GM18951 (cell line): ENCODE data around the gene USP6NL.

Experiments
- POLR2A ChIP-seq: IDR thresholded peaks from 4 replicates; pipeline ENCODE4 v1.6.1; 2011; ENCODE audit warnings: mild to moderate bottlenecking; ENCODE audit not compliant: insufficient read length, insufficient read depth; ENCODE audit errors: extremely low read depth
- in situ Hi-C: fragments of 300-500 bp; cut with MboI; formaldehyde crosslinking; loops from one replicate; pipeline ENCODE4 v1.12.0; 2022; ENCODE audit warnings: low sequenced_read_pairs, mixed read lengths, inconsistent platforms; ENCODE audit not compliant: unreplicated experiment

Gene USP6NL

GRCh38 chr10:11454160-11454559 is 157.3 kb downstream of the USP6NL start:
- no peak for TF ChIP-seq POLR2A
- in situ Hi-C loops = no loop called here

DNA sequence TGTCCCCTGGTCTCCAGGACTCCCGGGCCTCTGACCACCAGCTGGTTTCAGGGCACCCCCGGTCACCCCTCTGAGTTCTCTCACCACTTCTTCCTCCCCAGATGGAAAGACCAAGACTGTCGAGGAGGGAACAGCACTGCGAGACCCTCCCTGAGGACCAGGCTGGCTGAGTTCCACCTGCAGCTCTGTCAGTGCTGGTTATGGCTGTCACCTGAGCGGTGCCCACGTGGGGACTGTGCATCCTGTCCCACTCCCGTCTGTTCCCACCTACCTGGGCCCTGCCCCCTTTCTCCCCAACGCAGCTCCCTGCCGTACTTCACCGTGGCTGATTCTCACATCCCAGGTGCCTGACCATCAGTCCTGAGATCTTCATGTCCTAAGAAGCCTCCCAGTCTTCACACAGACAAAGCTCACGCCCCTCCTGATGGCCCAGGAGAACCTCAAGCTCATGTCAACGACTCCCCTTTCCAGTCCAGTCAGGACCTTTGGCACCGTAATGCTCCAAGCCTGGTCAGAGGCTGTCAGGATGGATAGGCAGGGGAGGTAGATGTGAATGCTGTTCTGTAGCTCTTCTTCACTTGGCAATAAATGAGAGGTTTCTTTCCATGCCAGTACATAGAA is 159.7 kb downstream of the USP6NL start:
- in situ Hi-C loops = no loop called here
- TF ChIP-seq POLR2A = no peak

GRCh38 chr10:11450427-11450826 is 161.0 kb downstream of the USP6NL start:
- in situ Hi-C loops = no loop called here
- no peak for TF ChIP-seq POLR2A

DNA sequence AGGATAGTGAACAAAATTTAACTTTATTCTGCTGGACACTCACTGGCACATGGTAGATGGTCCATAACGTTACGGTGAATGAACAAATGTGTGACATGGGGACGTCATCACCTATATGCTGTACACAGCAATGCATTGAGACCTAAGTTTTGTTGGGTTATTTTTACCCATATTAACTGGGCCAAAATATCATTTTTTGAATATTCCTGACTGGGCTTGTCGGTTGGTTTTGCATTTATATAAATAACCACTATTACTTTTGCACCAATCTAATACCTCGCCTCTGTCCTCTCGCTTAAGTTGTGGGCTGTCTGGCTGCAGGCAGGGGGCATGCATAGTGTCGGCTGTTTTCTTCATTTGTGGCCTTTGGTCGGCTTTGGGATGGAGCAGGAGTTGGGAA is 161.7 kb downstream of the USP6NL start:
- no peak for TF ChIP-seq POLR2A
- in situ Hi-C loops = no loop called here

DNA sequence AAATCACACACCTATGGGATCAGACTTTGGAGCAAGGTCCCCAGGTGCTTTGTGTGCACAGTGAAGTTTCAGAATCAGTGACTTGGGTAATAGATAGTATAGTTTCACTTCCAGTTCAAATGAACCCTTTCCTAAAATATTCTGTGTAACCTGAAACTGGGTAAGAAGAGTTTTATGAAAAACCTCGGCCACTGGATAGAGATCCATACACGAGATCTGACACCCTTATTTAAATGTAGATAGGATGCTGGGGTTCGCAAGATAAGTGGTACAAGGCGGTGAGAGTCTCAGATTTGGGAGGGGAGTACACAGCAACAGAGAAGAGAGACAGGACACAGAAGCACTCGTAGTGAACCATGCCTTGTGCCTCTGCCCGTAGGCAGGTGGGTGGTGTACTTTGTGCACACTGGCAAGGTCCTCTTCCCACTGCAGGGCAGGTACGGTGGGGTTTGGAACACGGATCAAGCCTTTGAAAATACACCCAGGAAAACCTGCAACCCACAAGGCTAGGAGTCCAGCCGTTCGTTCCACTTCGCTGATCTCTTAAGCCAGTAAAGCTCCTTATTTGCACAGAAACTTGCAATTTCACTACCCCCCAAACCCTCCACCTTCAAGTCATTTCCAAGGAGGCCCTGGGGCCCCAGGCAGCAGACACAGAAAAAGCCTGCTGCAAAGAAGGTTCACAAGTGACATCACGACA is 162.8 kb downstream of the USP6NL start:
- TF ChIP-seq POLR2A = no peak
- in situ Hi-C loops = no loop called here

- in situ Hi-C loops = no loop called here
- TF ChIP-seq POLR2A = no peak
Measured at GRCh38 chr10:11448190-11448544, 163.3 kb downstream of the USP6NL start.

DNA sequence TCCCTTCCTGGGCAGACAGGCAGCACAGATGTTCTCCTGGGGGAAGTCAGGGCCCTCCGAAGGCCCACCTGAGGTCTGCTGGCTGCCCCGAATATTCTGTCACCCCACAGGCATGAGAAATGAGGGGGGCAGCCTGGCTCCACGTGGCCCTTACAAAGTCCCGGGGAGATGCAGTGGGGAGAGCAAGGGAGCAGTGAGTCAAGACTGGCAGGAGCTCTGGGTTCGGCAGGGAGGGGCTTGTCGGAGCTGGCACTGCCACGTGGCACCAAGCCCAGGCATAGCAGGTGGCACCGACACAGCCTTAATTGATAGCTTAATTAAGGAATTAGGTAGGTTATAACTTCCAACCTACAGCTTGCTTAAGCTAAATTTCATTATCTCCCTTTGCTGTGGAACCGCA is 163.9 kb downstream of the USP6NL start:
- in situ Hi-C loops = no loop called here
- no peak for TF ChIP-seq POLR2A

DNA sequence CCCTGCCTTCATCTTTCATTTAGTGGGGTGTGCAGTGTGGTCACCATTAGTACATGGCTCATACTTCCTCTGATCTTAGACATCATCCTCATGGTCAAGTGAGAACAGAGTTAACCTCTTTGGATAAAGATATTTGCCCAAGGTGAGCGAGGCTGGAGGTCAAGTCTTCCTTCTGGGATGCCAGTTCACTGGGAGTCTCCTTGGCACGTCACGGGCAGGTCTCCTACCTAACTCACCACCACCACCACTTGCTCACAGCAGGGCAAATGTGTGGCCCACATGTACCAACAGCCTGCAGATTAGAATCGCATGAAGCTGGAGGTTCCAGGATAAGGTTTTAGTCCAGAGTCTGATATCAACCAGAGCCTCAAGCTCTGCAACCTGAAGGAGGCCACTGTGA is 164.6 kb downstream of the USP6NL start:
- no peak for TF ChIP-seq POLR2A
- in situ Hi-C loops = no loop called here

- in situ Hi-C loops = no loop called here
- TF ChIP-seq POLR2A = no peak
Measured at GRCh38 chr10:11446133-11446532, 165.3 kb downstream of the USP6NL start.

DNA sequence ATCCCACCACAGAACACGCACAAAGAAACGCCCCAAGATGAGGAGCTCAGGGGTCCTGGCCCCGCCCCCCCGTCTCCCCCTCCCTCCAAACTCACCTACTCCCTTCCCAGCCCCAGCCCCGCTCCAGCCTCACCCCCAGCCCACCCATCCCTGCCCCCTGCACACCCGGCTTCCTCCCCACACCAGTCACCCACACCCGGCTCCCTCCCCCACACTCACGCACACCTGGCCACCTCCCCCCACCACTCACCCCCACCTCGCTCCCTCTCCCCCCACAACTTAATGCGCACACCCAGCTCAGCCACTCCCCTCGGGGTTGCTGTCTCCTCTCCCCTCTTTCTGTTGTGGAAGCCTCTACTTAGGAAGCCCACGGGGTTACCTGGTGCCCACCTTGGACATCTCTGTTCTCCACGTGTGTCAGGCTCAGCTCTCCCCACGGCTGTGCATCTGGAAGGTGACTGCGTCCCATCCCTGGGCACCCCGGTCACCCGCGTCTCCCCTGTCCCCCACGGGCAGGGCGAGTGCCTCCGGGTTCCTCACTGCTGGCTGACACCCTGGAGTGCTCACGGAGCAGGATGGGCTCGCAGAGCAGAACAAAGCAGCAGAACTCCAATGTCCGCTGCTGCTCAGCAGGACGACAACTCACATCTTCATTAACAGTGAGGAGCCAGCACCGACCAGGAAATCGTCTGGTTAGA is 166.8 kb downstream of the USP6NL start:
- TF ChIP-seq POLR2A = no peak
- in situ Hi-C loops = no loop called here

DNA sequence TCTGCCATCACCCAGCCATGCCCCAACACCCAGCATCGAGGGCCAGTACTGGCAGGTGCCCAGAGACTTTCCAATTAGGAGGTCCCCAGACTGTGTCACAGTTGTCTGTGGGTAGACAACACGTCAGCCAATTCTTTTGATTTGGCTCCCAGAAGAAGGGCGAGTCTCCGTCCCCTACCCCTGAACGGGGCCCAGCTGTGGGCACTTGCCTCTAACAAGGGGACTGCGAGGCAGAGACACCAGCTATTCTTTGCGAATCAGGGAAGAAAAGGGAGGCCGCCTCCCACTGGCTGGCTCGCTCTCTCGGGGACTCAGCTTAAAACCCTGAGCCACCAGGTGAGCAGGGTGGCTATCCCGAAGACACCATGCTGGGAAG is 167.3 kb downstream of the USP6NL start:
- in situ Hi-C loops = no loop called here
- TF ChIP-seq POLR2A = no peak

GRCh38 chr10:11443468-11444154 is 167.8 kb downstream of the USP6NL start:
- in situ Hi-C loops = no loop called here
- TF ChIP-seq POLR2A = no peak

- in situ Hi-C loops = no loop called here
- no peak for TF ChIP-seq POLR2A
Measured at GRCh38 chr10:11442001-11442773, 169.3 kb downstream of the USP6NL start.

GRCh38 chr10:11441151-11441535 is 170.3 kb downstream of the USP6NL start:
- in situ Hi-C loops = no loop called here
- no peak for TF ChIP-seq POLR2A
